IPS-18a (cell line): ENCODE results near the gene ACTN1.

ENCODE experiments used
- H3K27ac ChIP-seq: one replicate; pipeline ENCODE4 v1.5.1; 2013; ENCODE audit warnings: low read length
- H3K27me3 ChIP-seq: one replicate; pipeline ENCODE4 v1.6.1; 2013; ENCODE audit warnings: mild to moderate bottlenecking, low read length; ENCODE audit not compliant: control insufficient read depth, insufficient read depth
- H3K36me3 ChIP-seq: one replicate; pipeline ENCODE4 v1.6.1; 2013; ENCODE audit warnings: low read depth, low read length; ENCODE audit not compliant: control insufficient read depth
- H3K4me1 ChIP-seq: one replicate; pipeline ENCODE4 v1.6.1; 2013; ENCODE audit warnings: low read depth, low read length; ENCODE audit not compliant: control insufficient read depth
- H3K4me3 ChIP-seq: one replicate; pipeline ENCODE4 v1.5.1; 2013; ENCODE audit warnings: low read length
- H3K9ac ChIP-seq: one replicate; pipeline ENCODE4 v1.6.1; 2013; ENCODE audit warnings: mild to moderate bottlenecking, low read length, moderate library complexity
- H3K9me3 ChIP-seq: one replicate; pipeline ENCODE4 v1.6.1; 2013; ENCODE audit warnings: low read depth, low read length; ENCODE audit not compliant: control insufficient read depth

Gene ACTN1

DNA sequence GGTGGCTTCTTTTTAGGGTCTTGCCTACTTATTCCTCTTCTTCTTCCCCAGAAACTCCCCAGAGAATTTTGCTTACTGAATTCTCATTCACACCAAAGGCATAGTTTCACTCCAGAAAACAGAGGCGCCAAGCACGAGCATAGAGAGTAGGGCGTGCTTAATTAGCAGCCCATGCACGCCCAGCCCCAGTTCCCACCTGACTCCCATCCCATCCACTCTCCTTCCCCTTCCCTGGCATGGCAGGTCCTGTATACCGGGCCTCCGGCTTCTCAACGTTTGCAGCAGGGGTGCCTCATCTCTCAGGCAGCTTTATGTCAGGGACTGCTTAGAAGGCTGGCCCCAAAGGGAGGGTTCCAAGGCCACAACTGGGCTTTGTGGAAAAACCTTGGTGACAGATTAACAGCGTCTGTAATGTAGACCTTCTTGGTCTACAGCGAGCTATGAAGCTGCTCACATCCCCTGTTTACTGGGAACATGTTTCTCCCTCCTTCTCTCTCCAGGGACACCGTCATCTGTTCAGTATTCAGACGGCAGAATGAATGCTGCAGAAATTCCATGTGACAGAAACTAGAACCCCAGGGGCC, 62.7 kb downstream of the ACTN1 start:
- H3K9ac ChIP-seq: no peak overlapping the region
- no peaks in the 10 kb centered on the region for H3K9me3 ChIP-seq
- peaks cover 4% of the 10 kb centered on the region for H3K4me1 ChIP-seq
- no peaks in the 10 kb centered on the region for H3K27me3 ChIP-seq
- H3K27ac ChIP-seq: no peak overlapping the region
- H3K36me3 ChIP-seq: peaks cover 36% of the 10 kb centered on the region
- no peak overlapping the region for H3K4me3 ChIP-seq

DNA sequence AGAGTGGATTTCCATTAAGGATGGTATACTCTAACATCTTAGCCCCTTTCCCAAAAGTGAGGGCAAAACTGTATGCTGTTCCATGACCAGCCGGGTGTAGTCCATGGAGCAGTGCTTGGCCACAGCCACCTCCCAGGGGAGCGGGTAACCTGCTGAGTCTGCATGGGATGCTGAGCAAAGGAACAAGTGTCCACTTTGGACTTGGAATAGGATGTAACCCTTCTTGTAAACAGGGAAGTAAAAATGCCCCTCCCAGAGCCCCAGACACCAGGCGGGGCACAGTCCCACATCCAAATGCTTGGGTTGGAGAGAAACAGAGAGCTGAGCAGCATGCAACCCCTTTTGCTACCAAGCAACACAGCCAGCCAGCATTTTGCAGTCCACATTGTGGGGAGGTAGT, 65.6 kb downstream of the ACTN1 start:
- H3K36me3 ChIP-seq: peaks cover 43% of the 10 kb centered on the region
- H3K4me3 ChIP-seq: no peak overlapping the region
- no peak overlapping the region for H3K27ac ChIP-seq
- H3K9ac ChIP-seq: no peak overlapping the region
- no peaks in the 10 kb centered on the region for H3K9me3 ChIP-seq
- H3K4me1 ChIP-seq: peaks cover 4% of the 10 kb centered on the region
- no peaks in the 10 kb centered on the region for H3K27me3 ChIP-seq

- H3K4me1 ChIP-seq: peaks cover 4% of the 10 kb centered on the region
- H3K27ac ChIP-seq: peak overlapping the region; percentile 25
- no peak overlapping the region for H3K9ac ChIP-seq
- no peak overlapping the region for H3K4me3 ChIP-seq
- H3K9me3 ChIP-seq: no peaks in the 10 kb centered on the region
- no peaks in the 10 kb centered on the region for H3K27me3 ChIP-seq
- H3K36me3 ChIP-seq: peaks cover 43% of the 10 kb centered on the region
Observed at GRCh38 chr14:68911594-68912227, 67.4 kb downstream of the ACTN1 start.

DNA sequence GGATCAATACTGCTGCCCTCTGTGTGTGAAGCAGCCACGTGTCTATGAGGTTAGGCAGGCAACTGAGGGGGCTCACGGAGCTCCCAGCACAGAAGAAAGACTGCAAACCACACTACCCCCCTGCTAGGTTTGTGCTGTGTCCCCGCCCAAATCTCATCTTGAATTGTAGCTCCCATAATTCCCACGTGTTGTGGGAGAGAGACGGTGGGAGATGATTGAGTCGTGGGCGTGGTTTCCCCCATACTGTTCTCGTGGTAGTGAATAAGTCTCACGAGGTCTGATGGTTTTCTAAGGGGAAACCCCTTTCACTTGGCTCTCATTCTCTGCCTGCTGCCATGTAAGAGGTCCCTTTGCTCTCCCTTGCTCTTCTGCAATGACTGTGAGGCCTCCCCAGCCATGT, 68.6 kb downstream of the ACTN1 start:
- H3K4me3 ChIP-seq: no peak overlapping the region
- H3K36me3 ChIP-seq: peaks cover 51% of the 10 kb centered on the region
- H3K27ac ChIP-seq: no peak overlapping the region
- no peak overlapping the region for H3K9ac ChIP-seq
- no peaks in the 10 kb centered on the region for H3K27me3 ChIP-seq
- H3K4me1 ChIP-seq: peaks cover 4% of the 10 kb centered on the region
- H3K9me3 ChIP-seq: no peaks in the 10 kb centered on the region

GRCh38 chr14:68908803-68909202, 70.3 kb downstream of the ACTN1 start:
- Histone ChIP-seq H3K9me3 (no peaks in the 10 kb centered on the region), H3K27ac (no peak overlapping the region), H3K36me3 (peaks cover 67% of the 10 kb centered on the region), H3K4me3 (no peak overlapping the region), H3K9ac (no peak overlapping the region), H3K4me1 (peaks cover 4% of the 10 kb centered on the region), H3K27me3 (no peaks in the 10 kb centered on the region)

DNA sequence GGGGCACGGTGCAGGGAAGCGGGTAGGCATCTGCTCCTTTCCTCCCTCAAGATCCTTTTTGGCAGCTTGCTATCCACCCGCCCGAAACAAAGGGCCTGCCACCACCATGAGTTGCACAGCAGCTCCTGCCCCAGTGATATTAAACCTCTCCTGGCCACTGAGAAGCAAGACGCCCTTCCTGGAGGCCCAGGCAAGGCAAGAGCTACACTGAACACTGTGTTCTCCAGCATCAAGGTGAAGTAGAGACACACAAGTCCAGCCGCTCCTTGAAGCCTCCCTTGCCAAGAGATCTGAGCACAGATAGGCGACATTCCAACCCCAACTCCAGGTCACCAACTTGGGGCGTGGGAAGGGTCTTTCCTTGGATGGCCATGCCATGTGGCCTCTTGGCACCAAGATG, 70.9 kb downstream of the ACTN1 start:
- Histone ChIP-seq H3K36me3 (peaks cover 69% of the 10 kb centered on the region), H3K27me3 (no peaks in the 10 kb centered on the region), H3K9me3 (no peaks in the 10 kb centered on the region), H3K4me1 (peaks cover 4% of the 10 kb centered on the region), H3K9ac (no peak overlapping the region), H3K27ac (no peak overlapping the region), H3K4me3 (no peak overlapping the region)

GRCh38 chr14:68906439-68906838, 72.7 kb downstream of the ACTN1 start:
- H3K4me3 ChIP-seq: no peak overlapping the region
- H3K27ac ChIP-seq: no peak overlapping the region
- no peak overlapping the region for H3K9ac ChIP-seq
- no peaks in the 10 kb centered on the region for H3K9me3 ChIP-seq
- no peaks in the 10 kb centered on the region for H3K27me3 ChIP-seq
- peaks cover 81% of the 10 kb centered on the region for H3K36me3 ChIP-seq
- H3K4me1 ChIP-seq: no peaks in the 10 kb centered on the region

DNA sequence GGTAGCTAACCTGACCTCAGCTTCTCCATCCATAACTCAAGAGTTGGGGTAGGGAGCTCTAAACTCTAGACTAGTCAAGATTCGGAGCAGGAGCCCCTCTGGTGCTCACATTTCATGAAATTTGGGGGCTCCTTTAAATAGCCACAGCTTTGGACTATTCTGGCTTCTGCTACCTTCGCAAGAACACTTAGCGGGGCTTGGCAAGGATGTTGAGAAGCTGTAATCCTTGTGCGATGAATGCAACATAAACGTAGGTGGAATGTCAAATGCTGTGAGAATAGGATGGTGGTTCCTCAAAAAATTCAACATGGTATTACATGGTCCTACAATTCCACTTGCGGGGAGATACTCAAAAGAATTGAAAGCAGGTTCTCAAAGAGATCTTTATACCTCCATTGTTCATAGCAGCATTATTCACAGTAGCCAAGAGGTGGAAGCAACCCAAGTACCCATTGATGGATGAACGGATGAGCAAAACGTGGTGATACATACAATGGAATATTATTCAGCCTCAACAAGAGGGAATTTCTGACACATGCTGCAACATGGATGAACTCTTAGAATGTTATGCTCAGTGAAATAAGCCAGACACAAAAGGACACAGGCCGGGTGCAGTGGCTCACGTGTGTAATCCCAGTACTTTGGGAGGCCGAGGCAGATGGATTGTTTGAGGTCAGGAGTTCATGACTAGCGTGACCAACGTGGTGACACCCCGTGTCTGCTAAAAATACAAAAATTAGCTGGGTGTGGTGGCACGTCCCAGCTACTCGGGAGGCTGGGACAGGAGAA, 73.8 kb downstream of the ACTN1 start:
- Histone ChIP-seq H3K36me3 (peaks cover 78% of the 10 kb centered on the region), H3K9ac (no peak overlapping the region)

GRCh38 chr14:68902357-68902756, 76.7 kb downstream of the ACTN1 start:
- Histone ChIP-seq H3K36me3 (peaks cover 76% of the 10 kb centered on the region), H3K9ac (no peak overlapping the region), H3K9me3 (no peaks in the 10 kb centered on the region), H3K4me3 (no peak overlapping the region), H3K4me1 (no peaks in the 10 kb centered on the region), H3K27me3 (no peaks in the 10 kb centered on the region), H3K27ac (no peak overlapping the region)

More for the DNA sequence above, 73.8 kb downstream of the ACTN1 start:
- Histone ChIP-seq H3K9me3 (no peaks in the 10 kb centered on the region), H3K4me3 (no peak overlapping the region), H3K4me1 (no peaks in the 10 kb centered on the region), H3K27me3 (no peaks in the 10 kb centered on the region), H3K27ac (no peak overlapping the region)

DNA sequence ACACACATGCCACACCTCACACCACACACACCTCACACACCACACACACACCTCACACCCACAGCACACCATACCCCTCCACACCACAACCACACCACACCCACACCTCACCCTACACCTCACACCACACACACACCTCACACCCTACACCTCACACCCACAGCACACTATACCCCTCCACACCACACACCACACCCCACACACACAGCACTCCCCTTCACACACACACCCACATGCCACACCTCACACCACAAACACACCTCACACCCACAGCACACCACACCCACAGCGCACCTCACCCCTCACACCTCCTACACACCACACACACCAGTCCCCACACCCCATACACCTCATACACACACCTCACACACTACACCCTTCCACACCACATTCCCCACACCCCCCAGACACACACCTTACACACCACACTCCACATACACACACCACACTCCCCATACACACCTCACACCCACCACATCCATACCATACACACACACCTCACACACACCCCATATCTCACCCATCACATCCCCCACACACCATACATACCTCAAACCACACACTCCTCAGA, 80.0 kb downstream of the ACTN1 start:
- H3K9ac ChIP-seq: no peak overlapping the region
- H3K4me1 ChIP-seq: no peaks in the 10 kb centered on the region
- peaks cover 61% of the 10 kb centered on the region for H3K36me3 ChIP-seq
- H3K4me3 ChIP-seq: no peak overlapping the region
- no peaks in the 10 kb centered on the region for H3K9me3 ChIP-seq
- no peak overlapping the region for H3K27ac ChIP-seq
- H3K27me3 ChIP-seq: no peaks in the 10 kb centered on the region

GRCh38 chr14:68898248-68899032, 80.7 kb downstream of the ACTN1 start:
- H3K27me3 ChIP-seq: no peaks in the 10 kb centered on the region
- no peak overlapping the region for H3K4me3 ChIP-seq
- H3K9me3 ChIP-seq: no peaks in the 10 kb centered on the region
- peaks cover 62% of the 10 kb centered on the region for H3K36me3 ChIP-seq
- H3K27ac ChIP-seq: no peak overlapping the region
- no peak overlapping the region for H3K9ac ChIP-seq
- no peaks in the 10 kb centered on the region for H3K4me1 ChIP-seq
